IMR-90 (cell line): Measurements from ENCODE around the gene TRIO. TPM values are rescaled to one million over a fixed set of nuclear protein-coding genes. Genes with fewer than 3 reads are reported as not detected.

Experiments
- ATAC-seq: fragments of 200-7000 bp; cut with Tn5 transposase; 2 replicates; pipeline ENCODE4 v1.9.1; 2020; ENCODE audit warnings: low read depth, mild to moderate bottlenecking, moderate library complexity
- BruUV-seq: library from RNA; stranded (reverse); fragments of 400-500 nt; replicated peaks from 2 replicates; lab custom pipeline; 2021; lab: Mats Ljungman, UMichigan
- CTCF ChIA-PET: fragments of 300-600 bp; formaldehyde crosslinking; extraction: SDS; loops from one replicate; lab custom pipeline; 2021; ENCODE audit warnings: antibody characterized with exemption; lab: Yijun Ruan, JAX
- POLR2A ChIA-PET: fragments of 300-600 bp; sonication (Branson Sonifier 250); formaldehyde crosslinking; loops from one replicate; lab custom pipeline; 2022; ENCODE audit warnings: antibody characterized with exemption; ENCODE audit not compliant: unreplicated experiment; lab: Charles Lee
- DNase-seq: peaks from one replicate; pipeline ENCODE4 v3.0.0; 2013
- H2AFZ ChIP-seq: replicated peaks from 2 replicates; pipeline ENCODE3; 2013; ENCODE audit warnings: low read length, mild to moderate bottlenecking; ENCODE audit not compliant: poor library complexity
- H2AK5ac ChIP-seq: 2 replicates; pipeline ENCODE4 v1.6.1; 2013; ENCODE audit warnings: low read depth, low read length, inconsistent platforms
- H2AK9ac ChIP-seq: replicated peaks from 2 replicates; pipeline ENCODE3; 2013; ENCODE audit warnings: mild to moderate bottlenecking, low read depth, low read length, moderate library complexity; ENCODE audit not compliant: poor library complexity
- H2BK120ac ChIP-seq: 2 replicates; pipeline ENCODE4 v1.6.1; 2013; ENCODE audit warnings: low read depth, low read length, inconsistent platforms
- H2BK15ac ChIP-seq: 3 replicates; pipeline ENCODE4 v1.6.1; 2013; ENCODE audit warnings: low read depth, low read length, inconsistent platforms
- H2BK20ac ChIP-seq: 2 replicates; pipeline ENCODE4 v1.6.1; 2013; ENCODE audit warnings: low read depth, mild to moderate bottlenecking, inconsistent platforms, low read length, moderate library complexity
- H2BK5ac ChIP-seq: 2 replicates; pipeline ENCODE4 v1.6.1; 2013; ENCODE audit warnings: mild to moderate bottlenecking, low read depth, low read length, inconsistent platforms; ENCODE audit not compliant: poor library complexity, severe bottlenecking
- H3K14ac ChIP-seq: replicated peaks from 2 replicates; pipeline ENCODE4 v1.6.1; 2013; ENCODE audit warnings: low read depth, low read length, inconsistent platforms
- H3K18ac ChIP-seq: 2 replicates; pipeline ENCODE4 v1.6.1; 2013; ENCODE audit warnings: low read depth, low read length, control low read depth
- H3K23ac ChIP-seq: 2 replicates; pipeline ENCODE4 v1.6.1; 2013; ENCODE audit warnings: low read depth, low read length, inconsistent platforms
- H3K27ac ChIP-seq: 2 replicates; pipeline ENCODE4 v1.5.1; 2013; ENCODE audit warnings: mild to moderate bottlenecking, control low read depth, low read length; ENCODE audit not compliant: insufficient read depth
- H3K27me3 ChIP-seq: 2 replicates; pipeline ENCODE4 v1.6.1; 2013; ENCODE audit warnings: low read length; ENCODE audit not compliant: control insufficient read depth, insufficient read depth
- H3K36me3 ChIP-seq: 2 replicates; pipeline ENCODE4 v1.6.1; 2013; ENCODE audit warnings: low read length, mixed read lengths; ENCODE audit not compliant: control insufficient read depth, insufficient read depth
- H3K4ac ChIP-seq: 2 replicates; pipeline ENCODE4 v1.6.1; 2013; ENCODE audit warnings: low read depth, low read length, inconsistent platforms
- H3K4me1 ChIP-seq: 2 replicates; pipeline ENCODE4 v1.6.1; 2013; ENCODE audit warnings: low read length, mixed read lengths; ENCODE audit not compliant: control insufficient read depth, insufficient read depth
- H3K4me2 ChIP-seq: 2 replicates; pipeline ENCODE4 v1.6.1; 2013; ENCODE audit warnings: low read depth, mild to moderate bottlenecking, control low read depth, low read length, moderate library complexity
- H3K4me3 ChIP-seq: 2 replicates; pipeline ENCODE4 v1.5.1; 2013; ENCODE audit warnings: low read depth, mild to moderate bottlenecking, control low read depth, low read length, moderate library complexity; ENCODE audit not compliant: insufficient read depth
- H3K56ac ChIP-seq: 2 replicates; pipeline ENCODE4 v1.6.1; 2013; ENCODE audit warnings: low read length, inconsistent platforms; ENCODE audit not compliant: insufficient read depth; ENCODE audit errors: extremely low read depth
- H3K79me1 ChIP-seq, 2 experiments: 2 replicates each; pipeline ENCODE4 v1.6.1; 2013; ENCODE audit warnings: low read length in 2 of 2, inconsistent platforms in 1 of 2, low read depth in 1 of 2
- H3K9ac ChIP-seq: 2 replicates; pipeline ENCODE4 v1.6.1; 2013; ENCODE audit warnings: low read depth, low read length, control low read depth
- H3K9me1 ChIP-seq: 2 replicates; pipeline ENCODE4 v1.6.1; 2013; ENCODE audit warnings: low read length, inconsistent platforms; ENCODE audit not compliant: insufficient read depth
- H3K9me3 ChIP-seq: 2 replicates; pipeline ENCODE4 v1.6.1; 2013; ENCODE audit warnings: low read length; ENCODE audit not compliant: control insufficient read depth, insufficient read depth
- H4K20me1 ChIP-seq: 2 replicates; pipeline ENCODE4 v1.6.1; 2013; ENCODE audit warnings: low read length, inconsistent platforms; ENCODE audit not compliant: insufficient read depth
- H4K5ac ChIP-seq: 2 replicates; pipeline ENCODE4 v1.6.1; 2013; ENCODE audit warnings: mild to moderate bottlenecking, low read depth, low read length, control low read depth
- H4K8ac ChIP-seq, 2 experiments: 2 replicates each; pipeline ENCODE4 v1.6.1; 2013; ENCODE audit warnings: low read depth in 2 of 2, low read length in 2 of 2, control low read depth in 1 of 2, inconsistent platforms in 1 of 2
- H4K91ac ChIP-seq: 2 replicates; pipeline ENCODE4 v1.6.1; 2013; ENCODE audit warnings: low read depth, low read length, inconsistent platforms; ENCODE audit not compliant: insufficient read depth
- BHLHE40 ChIP-seq: fragments of 150-350 bp; IDR thresholded peaks from 2 replicates; pipeline ENCODE4 v1.6.1; 2016; ENCODE audit warnings: mild to moderate bottlenecking, low read depth, low read length
- WGBS, 2 experiments: methylation state at CpG; one replicate each; pipeline versions ENCODE4 v1.1.5 to v1.1.7; 2013; ENCODE audit warnings: missing lambda C conversion rate in 2 of 2; ENCODE audit not compliant: insufficient read length in 1 of 2; ENCODE audit errors: extremely low coverage in 2 of 2; 5-methylcytosine and 5-hydroxymethylcytosine counted together
- dilution Hi-C: fragments of 300-500 bp; cut with HindIII; formaldehyde crosslinking; loops from one replicate; pipeline ENCODE4 v1.14.3; 2018; ENCODE audit warnings: low sequenced_read_pairs; ENCODE audit not compliant: unreplicated experiment
- in situ Hi-C: fragments of 300-500 bp; cut with MboI; formaldehyde crosslinking; loops from 3 replicates; pipeline ENCODE4 v1.14.3; 2019; ENCODE audit warnings: low sequenced_read_pairs, inconsistent platforms, mixed read lengths
- intact Hi-C: fragments of 100-400 bp; cut with micrococcal nuclease; formaldehyde crosslinking; loops from 2 replicates; pipeline ENCODE4 v1.10.0; 2022
- polyA plus RNA-seq, 3 experiments: library from polyadenylated mRNA; depleted of rRNA; stranded (reverse); fragments of >200 nt; gene quantifications; 2 replicates each; pipeline ENCODE4 v1.2.3, GENCODE V29; 2012; ENCODE audit warnings: low replicate concordance in 1 of 3
- total RNA-seq: library from RNA; depleted of rRNA; stranded (reverse); fragments of >200 nt; gene quantifications from 2 replicates; pipeline ENCODE4 v1.2.3, GENCODE V29; 2012

The TRIO gene
- total and polyA plus RNA-seq, 2 of the 4 experiments (the other 2 are of a cell fraction), result 206 to 522 TPM

GRCh38 chr5:14286007-14286406 lies 142.9 kb downstream of the TRIO start:
- H3K27ac ChIP-seq, result no peak overlapping the region
- no peak overlapping the region for H3K9ac ChIP-seq
- peaks cover 28% of the 10 kb centered on the region for H3K9me1 ChIP-seq
- no TSS peak for BruUV-seq
- peaks cover 19 to 80% of the 10 kb centered on the region in 2 experiments for H3K79me1 ChIP-seq
- H3K56ac ChIP-seq, result no peak overlapping the region
- in situ Hi-C loops, result no loop called here
- 82% methylated on average over 3 of the region's 3 CpGs; no CpG with 5 or more reads in 1 of the 2 experiments for WGBS, 2 experiments
- no peak overlapping the region for H2AFZ ChIP-seq
- H2BK120ac ChIP-seq, result no peak overlapping the region
- no peak overlapping the region for H3K23ac ChIP-seq
- H4K5ac ChIP-seq, result no peak overlapping the region
- H3K4me1 ChIP-seq, result peaks cover 19% of the 10 kb centered on the region
- dilution Hi-C loops, result no loop called here
- peaks cover 64% of the 10 kb centered on the region for H3K36me3 ChIP-seq
- no peak overlapping the region for H3K4me3 ChIP-seq
- TF ChIP-seq BHLHE40, result no peak
- H2BK5ac ChIP-seq, result no peak overlapping the region
- H4K20me1 ChIP-seq, result peaks cover 77% of the 10 kb centered on the region
- no peak overlapping the region for H2AK9ac ChIP-seq
- no peak overlapping the region for H4K91ac ChIP-seq
- no peak for DNase-seq
- intact Hi-C loops, result no loop called here
- H3K18ac ChIP-seq, result no peak overlapping the region
- H2BK20ac ChIP-seq, result no peak overlapping the region
- no peaks in the 10 kb centered on the region for H3K27me3 ChIP-seq
- 0 out of 4 replicates have a peak overlapping the region, but pooled peaks of 1 of the 2 experiments have one; percentile 17 for H4K8ac ChIP-seq
- no peak for ATAC-seq
- no peaks in the 10 kb centered on the region for H3K9me3 ChIP-seq
- no peak overlapping the region for H3K4me2 ChIP-seq
- H3K4ac ChIP-seq, result no peak overlapping the region
- ChIA-PET CTCF (no interaction called here), POLR2A (no interaction called here)
- H3K14ac ChIP-seq, result no peak overlapping the region; the same call in 1 of the 2 replicates
- H2AK5ac ChIP-seq, result no peak overlapping the region
- no peak overlapping the region for H2BK15ac ChIP-seq
